Gastrocnemius medialis (tissue), 4 donors: Measurements from ENCODE around the gene PLA2R1.

ENCODE experiments used
- CTCF ChIP-seq, 5 experiments: fragments of 450-650 bp in 3 of 5; fragments of 200-600 bp in 2 of 5; sonication (generic) in 2 of 5; IDR thresholded peaks in 4 of 5; conservative IDR thresholded peaks in 1 of 5; 1 replicate in 4 of 5; 2 replicates in 1 of 5; pipeline ENCODE4 v1.5.1; 2016 to 2019; ENCODE audit warnings: antibody characterized with exemption in 5 of 5, mild to moderate bottlenecking in 3 of 5, moderate library complexity in 3 of 5
- POLR2A ChIP-seq, 2 donors: fragments of 450-650 bp; IDR thresholded peaks; one replicate each; pipeline ENCODE4 v1.6.1; 2017; ENCODE audit warnings: antibody characterized with exemption in 2 of 2, mild to moderate bottlenecking in 2 of 2, moderate library complexity in 2 of 2

GRCh38 chr2:159926695-159927094 lies 135.7 kb downstream of the PLA2R1 start:
- TF ChIP-seq CTCF (IDR thresholded peaks at IDR 0.05 in 4 of 5, conservative IDR thresholded peaks at IDR 0.05 in 1 of 5), result no peak
- no peak for TF ChIP-seq POLR2A (IDR thresholded peaks at IDR 0.05)
